ENCODE measurements around the gene PRKAR1B.

- TF ChIP-seq, protein P1, sequence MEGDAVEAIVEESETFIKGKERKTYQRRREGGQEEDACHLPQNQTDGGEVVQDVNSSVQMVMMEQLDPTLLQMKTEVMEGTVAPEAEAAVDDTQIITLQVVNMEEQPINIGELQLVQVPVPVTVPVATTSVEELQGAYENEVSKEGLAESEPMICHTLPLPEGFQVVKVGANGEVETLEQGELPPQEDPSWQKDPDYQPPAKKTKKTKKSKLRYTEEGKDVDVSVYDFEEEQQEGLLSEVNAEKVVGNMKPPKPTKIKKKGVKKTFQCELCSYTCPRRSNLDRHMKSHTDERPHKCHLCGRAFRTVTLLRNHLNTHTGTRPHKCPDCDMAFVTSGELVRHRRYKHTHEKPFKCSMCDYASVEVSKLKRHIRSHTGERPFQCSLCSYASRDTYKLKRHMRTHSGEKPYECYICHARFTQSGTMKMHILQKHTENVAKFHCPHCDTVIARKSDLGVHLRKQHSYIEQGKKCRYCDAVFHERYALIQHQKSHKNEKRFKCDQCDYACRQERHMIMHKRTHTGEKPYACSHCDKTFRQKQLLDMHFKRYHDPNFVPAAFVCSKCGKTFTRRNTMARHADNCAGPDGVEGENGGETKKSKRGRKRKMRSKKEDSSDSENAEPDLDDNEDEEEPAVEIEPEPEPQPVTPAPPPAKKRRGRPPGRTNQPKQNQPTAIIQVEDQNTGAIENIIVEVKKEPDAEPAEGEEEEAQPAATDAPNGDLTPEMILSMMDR (IDR thresholded peaks at IDR 0.05), result no peak
- no peak for TF ChIP-seq EZH2 (IDR thresholded peaks at IDR 0.05; ENCODE audit: borderline replicate concordance, insufficient read depth, low read depth, low read length, poor library complexity, severe bottlenecking)
Observed at GRCh38 chr7:772392-772791, 45.3 kb upstream of the PRKAR1B start.

Measured in B cell (primary cell).